HepG2 (cell line): ENCODE data around the gene TEKT5. TPM values are rescaled to one million over a fixed set of nuclear protein-coding genes. Genes with fewer than 3 reads are reported as not detected.
A peak's percentile ranks its signal among the peaks of the same experiment; 100 is the strongest.

ENCODE experiments used
- ARHGAP35 ChIP-seq: sonication (generic); formaldehyde crosslinking; IDR thresholded peaks from 2 replicates; pipeline ENCODE4 v1.9.0; 2022; ENCODE audit warnings: mild to moderate bottlenecking, inconsistent platforms, moderate library complexity, missing genetic modification reagents, borderline replicate concordance
- BRCA1 ChIP-seq: sonication (generic); formaldehyde crosslinking; IDR thresholded peaks from 2 replicates; pipeline ENCODE4 v1.4.0; 2020; ENCODE audit warnings: missing genetic modification reagents
- CREB1 ChIP-seq, 2 experiments: fragments of 450-650 bp in 1 of 2; IDR thresholded peaks; 2 replicates each; pipeline ENCODE4 v1.6.1; 2016 to 2017; ENCODE audit warnings: control low read depth in 1 of 2, mild to moderate bottlenecking in 1 of 2, missing compliant biosample characterization in 1 of 2, missing genetic modification characterization in 1 of 2
- DNMT1 ChIP-seq: sonication (generic); formaldehyde crosslinking; IDR thresholded peaks from 2 replicates; pipeline ENCODE4 v1.5.1; 2020; ENCODE audit warnings: mild to moderate bottlenecking, missing genetic modification reagents
- ELF3 ChIP-seq: IDR thresholded peaks from 2 replicates; pipeline ENCODE4 v1.6.1; 2016; ENCODE audit warnings: missing genetic modification reagents, missing compliant biosample characterization
- GLI4 ChIP-seq: sonication (generic); formaldehyde crosslinking; IDR thresholded peaks from 2 replicates; pipeline ENCODE4 v1.5.1; 2020; ENCODE audit warnings: missing genetic modification reagents, mild to moderate bottlenecking, moderate library complexity, borderline replicate concordance
- HOXA5 ChIP-seq: sonication (generic); formaldehyde crosslinking; IDR thresholded peaks from 2 replicates; pipeline ENCODE4 v1.4.0; 2020; ENCODE audit warnings: missing genetic modification reagents
- JUNB ChIP-seq: sonication (generic); formaldehyde crosslinking; IDR thresholded peaks from 2 replicates; pipeline ENCODE4 v1.8.0; 2022; ENCODE audit warnings: missing genetic modification reagents, mild to moderate bottlenecking, borderline replicate concordance
- KAT2B ChIP-seq: fragments of 150-350 bp; IDR thresholded peaks from 2 replicates; pipeline ENCODE4 v1.6.1; 2014; ENCODE audit warnings: low read depth, low read length, borderline replicate concordance
- KDM1A ChIP-seq: IDR thresholded peaks from 2 replicates; pipeline ENCODE4 v1.6.1; 2016; ENCODE audit warnings: missing compliant biosample characterization
- NR2F6 ChIP-seq, 2 experiments: IDR thresholded peaks; 2 replicates each; pipeline ENCODE4 v1.6.1; 2016; ENCODE audit warnings: antibody characterized with exemption in 1 of 2, mild to moderate bottlenecking in 1 of 2
- NR3C1 ChIP-seq: sonication (generic); formaldehyde crosslinking; IDR thresholded peaks from 2 replicates; pipeline ENCODE4 v1.4.0; 2020; ENCODE audit warnings: missing genetic modification reagents
- POGZ ChIP-seq: sonication (generic); formaldehyde crosslinking; IDR thresholded peaks from 2 replicates; pipeline ENCODE4 v1.4.0; 2020; ENCODE audit warnings: mild to moderate bottlenecking, missing genetic modification reagents
- SMC3 ChIP-seq: IDR thresholded peaks from 2 replicates; pipeline ENCODE4 v1.6.1; 2011; ENCODE audit warnings: low read length, improper control_type of control experiment
- TARDBP ChIP-seq: sonication (generic); formaldehyde crosslinking; IDR thresholded peaks from 2 replicates; pipeline ENCODE4 v1.8.0; 2022; ENCODE audit warnings: mild to moderate bottlenecking, missing genetic modification reagents
- ZNF17 ChIP-seq: sonication (generic); formaldehyde crosslinking; IDR thresholded peaks from 2 replicates; pipeline ENCODE4 v1.5.0; 2020; ENCODE audit warnings: mild to moderate bottlenecking, missing genetic modification reagents
- ZNF616 ChIP-seq: sonication (generic); formaldehyde crosslinking; IDR thresholded peaks from 2 replicates; pipeline ENCODE4 v1.5.0; 2020; ENCODE audit warnings: low read depth, mild to moderate bottlenecking, missing genetic modification reagents
- ZNF83 ChIP-seq: sonication (generic); formaldehyde crosslinking; IDR thresholded peaks from 2 replicates; pipeline ENCODE4 v1.4.0; 2020; ENCODE audit warnings: missing genetic modification reagents, mild to moderate bottlenecking, borderline replicate concordance
- polyA plus RNA-seq, 8 experiments: library from polyadenylated mRNA; depleted of rRNA in 3 of 8; stranded (reverse) in 7 of 8; unstranded in 1 of 8; fragments of >200 nt; fragmentation: Illumina TruSeq in 4 of 8; extraction: Trizol in 4 of 8; gene quantifications; 2 replicates each; pipeline versions ENCODE4 v1.2.1 to v1.2.3, GENCODE V29; 2011 to 2016; ENCODE audit warnings: low read depth in 4 of 8, missing spikeins in 1 of 8, mixed read lengths in 1 of 8; ENCODE audit not compliant: insufficient read depth in 1 of 8
- total RNA-seq, 5 experiments: library from RNA; depleted of rRNA; stranded (reverse); fragments of >200 nt; fragmentation: Illumina TruSeq; extraction: Trizol; gene quantifications; 2 replicates each; pipeline ENCODE4 v1.2.3, GENCODE V29; 2016; ENCODE audit warnings: low read depth in 1 of 5
- TF ChIP-seq, protein P1 (sequence below): sonication (generic); formaldehyde crosslinking; conservative IDR thresholded peaks from 2 replicates; pipeline ENCODE4 v1.4.0; 2020; ENCODE audit warnings: missing genetic modification reagents
- TF ChIP-seq, protein P2 (sequence below): sonication (generic); formaldehyde crosslinking; IDR thresholded peaks from 2 replicates; pipeline ENCODE4 v1.4.0; 2020; ENCODE audit warnings: missing genetic modification reagents
- TF ChIP-seq, protein P3 (sequence below): sonication (generic); formaldehyde crosslinking; IDR thresholded peaks from 2 replicates; pipeline ENCODE4 v1.5.0; 2020; ENCODE audit warnings: missing genetic modification reagents

Gene TEKT5
- total and polyA plus RNA-seq, 2 of the 13 experiments (the other 11 are each of a cell fraction or from before 2014, with no cell fraction given) = 0.16 TPM; not detected in 1

DNA sequence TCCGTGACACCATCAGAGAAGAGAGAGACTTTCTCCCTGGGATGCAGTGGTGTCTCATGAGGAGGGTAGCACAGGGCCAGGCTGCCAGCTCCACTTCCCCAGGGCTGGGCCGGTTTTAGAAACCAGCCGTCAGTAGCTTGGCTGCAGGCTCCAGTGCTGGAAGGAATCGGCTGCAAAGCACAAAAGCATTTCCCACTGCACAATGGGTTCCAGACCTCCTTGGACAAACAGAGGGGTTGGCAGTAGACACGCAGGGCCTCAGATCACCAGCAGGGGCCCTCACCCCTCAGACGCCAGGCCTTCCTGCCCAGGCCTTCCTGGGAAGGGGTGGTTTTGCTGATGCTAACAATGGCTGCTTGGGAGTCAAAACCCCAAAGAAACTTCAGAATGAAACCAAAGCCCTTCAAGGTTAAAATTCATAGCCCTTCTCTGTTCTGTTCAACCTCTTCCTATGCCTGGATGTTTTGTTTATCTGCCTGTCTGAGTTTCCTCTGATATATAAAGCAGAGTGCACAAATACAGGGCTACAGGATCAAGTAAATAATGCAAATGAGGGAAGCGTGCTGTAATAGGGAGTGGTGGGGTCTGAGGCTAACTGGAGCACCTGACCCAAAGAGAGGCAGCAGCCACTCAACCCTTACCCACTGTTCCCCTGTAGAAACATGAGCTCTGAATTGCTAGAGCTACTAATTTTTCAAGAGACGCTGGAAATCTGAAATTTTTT, 26.2 kb downstream of the TEKT5 start (continued):
- no peak for TF ChIP-seq JUNB (CRISPR knock-in tag)
- TF ChIP-seq BRCA1 (CRISPR knock-in tag) = 0 out of 2 replicates have a peak, but pooled peaks have one; percentile 23
- TF ChIP-seq, protein P1, sequence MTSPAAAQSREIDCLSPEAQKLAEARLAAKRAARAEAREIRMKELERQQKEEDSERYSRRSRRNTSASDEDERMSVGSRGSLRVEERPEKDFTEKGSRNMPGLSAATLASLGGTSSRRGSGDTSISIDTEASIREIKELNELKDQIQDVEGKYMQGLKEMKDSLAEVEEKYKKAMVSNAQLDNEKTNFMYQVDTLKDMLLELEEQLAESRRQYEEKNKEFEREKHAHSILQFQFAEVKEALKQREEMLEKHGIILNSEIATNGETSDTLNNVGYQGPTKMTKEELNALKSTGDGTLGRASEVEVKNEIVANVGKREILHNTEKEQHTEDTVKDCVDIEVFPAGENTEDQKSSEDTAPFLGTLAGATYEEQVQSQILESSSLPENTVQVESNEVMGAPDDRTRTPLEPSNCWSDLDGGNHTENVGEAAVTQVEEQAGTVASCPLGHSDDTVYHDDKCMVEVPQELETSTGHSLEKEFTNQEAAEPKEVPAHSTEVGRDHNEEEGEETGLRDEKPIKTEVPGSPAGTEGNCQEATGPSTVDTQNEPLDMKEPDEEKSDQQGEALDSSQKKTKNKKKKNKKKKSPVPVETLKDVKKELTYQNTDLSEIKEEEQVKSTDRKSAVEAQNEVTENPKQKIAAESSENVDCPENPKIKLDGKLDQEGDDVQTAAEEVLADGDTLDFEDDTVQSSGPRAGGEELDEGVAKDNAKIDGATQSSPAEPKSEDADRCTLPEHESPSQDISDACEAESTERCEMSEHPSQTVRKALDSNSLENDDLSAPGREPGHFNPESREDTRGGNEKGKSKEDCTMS = no peak
- TF ChIP-seq ZNF17 (CRISPR knock-in tag) = no peak
- no peak for TF ChIP-seq CREB1 (IDR thresholded peaks at IDR 0.05)
- no peak for TF ChIP-seq CREB1 (CRISPR knock-in tag; IDR thresholded peaks at IDR 0.05)
- no peak for TF ChIP-seq GLI4
- 0 out of 2 replicates have a peak, but pooled peaks have one; percentile 29 for TF ChIP-seq KDM1A
- TF ChIP-seq ZNF83 (CRISPR knock-in tag) = no peak
- peak; percentile 84 for TF ChIP-seq SMC3
- TF ChIP-seq KAT2B = no peak
- 0 out of 2 replicates have a peak, but pooled peaks have one; percentile 46 for TF ChIP-seq DNMT1 (CRISPR knock-in tag)
- TF ChIP-seq ZNF616 = no peak
- TF ChIP-seq POGZ (CRISPR knock-in tag) = 0 out of 2 replicates have a peak, but pooled peaks have one; percentile 12
- no peak for TF ChIP-seq NR2F6 (IDR thresholded peaks at IDR 0.05)
- TF ChIP-seq NR2F6 (CRISPR knock-in tag; IDR thresholded peaks at IDR 0.05) = peak; percentile 65; the same call in 1 of the 2 replicates
- TF ChIP-seq HOXA5 (CRISPR knock-in tag) = no peak
- no peak for TF ChIP-seq NR3C1
- peak; percentile 42; the same call in 1 of the 2 replicates for TF ChIP-seq ARHGAP35 (CRISPR knock-in tag)
- TF ChIP-seq, protein P2, sequence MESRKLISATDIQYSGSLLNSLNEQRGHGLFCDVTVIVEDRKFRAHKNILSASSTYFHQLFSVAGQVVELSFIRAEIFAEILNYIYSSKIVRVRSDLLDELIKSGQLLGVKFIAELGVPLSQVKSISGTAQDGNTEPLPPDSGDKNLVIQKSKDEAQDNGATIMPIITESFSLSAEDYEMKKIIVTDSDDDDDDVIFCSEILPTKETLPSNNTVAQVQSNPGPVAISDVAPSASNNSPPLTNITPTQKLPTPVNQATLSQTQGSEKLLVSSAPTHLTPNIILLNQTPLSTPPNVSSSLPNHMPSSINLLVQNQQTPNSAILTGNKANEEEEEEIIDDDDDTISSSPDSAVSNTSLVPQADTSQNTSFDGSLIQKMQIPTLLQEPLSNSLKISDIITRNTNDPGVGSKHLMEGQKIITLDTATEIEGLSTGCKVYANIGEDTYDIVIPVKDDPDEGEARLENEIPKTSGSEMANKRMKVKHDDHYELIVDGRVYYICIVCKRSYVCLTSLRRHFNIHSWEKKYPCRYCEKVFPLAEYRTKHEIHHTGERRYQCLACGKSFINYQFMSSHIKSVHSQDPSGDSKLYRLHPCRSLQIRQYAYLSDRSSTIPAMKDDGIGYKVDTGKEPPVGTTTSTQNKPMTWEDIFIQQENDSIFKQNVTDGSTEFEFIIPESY (CRISPR knock-in tag) = 0 out of 2 replicates have a peak, but pooled peaks have one; percentile 9
- TF ChIP-seq ELF3 (CRISPR knock-in tag) = peak; percentile 71
- TF ChIP-seq, protein P3, sequence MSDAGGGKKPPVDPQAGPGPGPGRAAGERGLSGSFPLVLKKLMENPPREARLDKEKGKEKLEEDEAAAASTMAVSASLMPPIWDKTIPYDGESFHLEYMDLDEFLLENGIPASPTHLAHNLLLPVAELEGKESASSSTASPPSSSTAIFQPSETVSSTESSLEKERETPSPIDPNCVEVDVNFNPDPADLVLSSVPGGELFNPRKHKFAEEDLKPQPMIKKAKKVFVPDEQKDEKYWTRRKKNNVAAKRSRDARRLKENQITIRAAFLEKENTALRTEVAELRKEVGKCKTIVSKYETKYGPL (CRISPR knock-in tag) = no peak
- TF ChIP-seq TARDBP (CRISPR knock-in tag) = no peak
